ENCODE measurements around the gene COX17. TPM values are rescaled to one million over a fixed set of nuclear protein-coding genes. Genes with fewer than 3 reads are reported as not detected.

Gene COX17
- total RNA-seq, 1 donor from 2014 or later = 27.5 TPM

DNA sequence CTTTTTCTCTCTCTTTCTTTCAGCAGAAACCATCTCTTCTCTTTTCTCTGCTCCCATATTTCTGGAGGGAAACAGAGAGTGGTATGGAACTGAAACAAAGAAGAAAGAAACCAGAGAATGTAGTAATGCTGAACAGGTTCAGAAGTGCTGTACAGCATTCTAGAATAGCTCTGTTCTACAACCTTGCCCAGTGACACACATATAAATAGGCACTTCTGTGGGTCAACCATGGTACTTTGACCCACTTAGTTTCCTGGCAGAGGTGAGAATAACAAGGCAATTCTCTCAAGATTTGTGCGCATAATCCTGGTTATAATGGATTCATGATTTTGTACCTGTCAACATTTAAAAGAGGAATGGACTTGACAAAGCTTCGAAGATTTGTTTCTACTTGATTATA is 37.9 kb upstream of the COX17 start:
- H3K27ac Mint-ChIP-seq (ENCODE audit: unreplicated experiment) = no peak overlapping the region
- no peaks in the 10 kb centered on the region for H3K27me3 Mint-ChIP-seq (ENCODE audit: low read depth)
- TF ChIP-seq, protein P1, sequence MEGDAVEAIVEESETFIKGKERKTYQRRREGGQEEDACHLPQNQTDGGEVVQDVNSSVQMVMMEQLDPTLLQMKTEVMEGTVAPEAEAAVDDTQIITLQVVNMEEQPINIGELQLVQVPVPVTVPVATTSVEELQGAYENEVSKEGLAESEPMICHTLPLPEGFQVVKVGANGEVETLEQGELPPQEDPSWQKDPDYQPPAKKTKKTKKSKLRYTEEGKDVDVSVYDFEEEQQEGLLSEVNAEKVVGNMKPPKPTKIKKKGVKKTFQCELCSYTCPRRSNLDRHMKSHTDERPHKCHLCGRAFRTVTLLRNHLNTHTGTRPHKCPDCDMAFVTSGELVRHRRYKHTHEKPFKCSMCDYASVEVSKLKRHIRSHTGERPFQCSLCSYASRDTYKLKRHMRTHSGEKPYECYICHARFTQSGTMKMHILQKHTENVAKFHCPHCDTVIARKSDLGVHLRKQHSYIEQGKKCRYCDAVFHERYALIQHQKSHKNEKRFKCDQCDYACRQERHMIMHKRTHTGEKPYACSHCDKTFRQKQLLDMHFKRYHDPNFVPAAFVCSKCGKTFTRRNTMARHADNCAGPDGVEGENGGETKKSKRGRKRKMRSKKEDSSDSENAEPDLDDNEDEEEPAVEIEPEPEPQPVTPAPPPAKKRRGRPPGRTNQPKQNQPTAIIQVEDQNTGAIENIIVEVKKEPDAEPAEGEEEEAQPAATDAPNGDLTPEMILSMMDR (conservative IDR thresholded peaks at IDR 0.05) = no peak
- no peaks in the 10 kb centered on the region for H3K4me1 Mint-ChIP-seq
- H3K4me3 Mint-ChIP-seq = no peak overlapping the region
- H3K36me3 Mint-ChIP-seq (ENCODE audit: low read depth) = no peaks in the 10 kb centered on the region
- no peaks in the 10 kb centered on the region for H3K9me3 Mint-ChIP-seq
- DNase-seq (ENCODE audit: low read depth, low spot score) = no peak

DNA sequence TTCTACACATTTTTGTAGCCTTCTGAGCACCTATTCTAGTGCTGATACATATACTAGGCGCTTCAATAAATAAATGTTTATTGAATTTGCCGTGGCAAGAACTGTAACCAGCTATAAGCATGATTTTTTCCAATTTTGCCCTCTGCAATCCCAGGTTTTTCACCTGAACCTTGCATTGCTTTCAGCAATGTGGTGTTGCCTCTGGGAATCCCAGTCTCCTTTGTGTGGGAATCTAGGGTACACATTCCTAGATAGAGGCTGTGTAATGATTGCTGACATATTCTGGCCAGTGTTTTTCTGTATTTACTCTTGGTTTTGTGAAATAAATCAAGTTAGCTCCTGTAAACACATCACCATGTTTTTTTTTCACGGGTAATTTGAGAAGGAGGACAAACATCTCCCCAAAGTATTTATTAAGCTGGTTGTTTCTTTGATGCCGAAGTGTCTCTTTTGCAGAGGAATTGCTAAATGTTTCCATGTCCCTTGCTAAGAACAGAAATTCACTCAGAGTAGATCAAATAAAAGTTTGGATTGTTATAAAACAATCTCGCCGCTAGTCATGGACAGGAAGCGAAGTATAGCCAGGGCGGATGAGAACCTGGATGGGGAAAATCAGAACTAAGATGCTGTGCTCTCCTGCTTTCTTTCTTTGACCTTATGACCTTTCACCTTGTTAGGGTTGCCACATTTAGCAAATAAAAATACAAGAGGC is 26.8 kb upstream of the COX17 start:
- H3K9me3 Mint-ChIP-seq = no peaks in the 10 kb centered on the region
- TF ChIP-seq, protein P1 (conservative IDR thresholded peaks at IDR 0.05) = no peak
- no peak for DNase-seq (ENCODE audit: low read depth, low spot score)

DNA sequence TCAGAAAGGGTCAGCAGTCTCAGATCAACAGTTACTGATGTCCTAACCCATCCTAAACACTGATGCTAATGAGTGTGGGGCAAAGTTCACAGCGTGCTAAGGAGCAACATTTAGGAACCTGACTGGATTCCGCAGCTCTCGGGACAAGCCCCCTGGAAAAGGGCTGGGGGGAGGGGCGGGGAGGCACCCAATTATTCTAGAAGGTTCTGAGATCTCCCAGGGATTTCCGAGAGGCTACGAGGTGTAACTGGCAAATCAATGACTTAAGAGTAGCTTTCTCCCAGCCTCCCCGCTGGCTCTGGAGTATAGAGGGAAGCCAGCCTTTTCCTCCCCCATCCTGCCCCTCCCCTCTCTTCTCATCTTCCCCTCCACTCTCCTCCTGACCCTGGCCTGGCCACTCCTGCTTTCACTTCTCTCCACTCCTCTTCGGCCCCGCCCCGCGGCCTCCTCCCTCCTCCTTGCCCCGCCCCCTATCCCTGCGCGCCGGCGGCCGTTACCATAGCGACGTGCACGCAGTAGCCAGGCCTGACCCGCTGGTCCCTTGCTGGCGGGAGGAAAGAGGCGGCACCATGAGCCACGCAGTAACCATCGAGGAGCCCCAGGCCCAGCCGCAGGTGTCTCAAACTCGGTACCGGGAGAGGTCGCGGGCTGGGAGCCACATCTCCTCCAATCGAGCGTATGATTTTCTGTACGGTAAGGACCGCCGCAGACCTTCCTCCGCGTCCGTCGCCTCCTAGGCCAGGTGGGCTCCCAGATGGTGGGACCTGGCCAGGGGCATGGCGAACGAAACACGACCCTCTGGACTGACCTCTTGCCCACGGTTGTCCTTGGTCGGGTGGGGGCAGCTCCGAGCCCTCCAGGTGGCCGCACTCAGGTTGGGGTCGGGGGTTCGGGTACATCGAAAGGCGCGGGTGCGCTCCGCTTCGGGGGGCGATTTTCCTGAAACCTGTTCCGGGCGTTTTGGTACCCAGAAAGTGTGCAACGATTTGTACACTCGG is 25.6 kb upstream of the COX17 start, which contains the start of gene CFAP91:
TSS of gene CFAP91 (plus strand) at position 493 of the 998 bp plus-strand sequence. CDS start at position 570, 77 bp downstream.
- Mint-ChIP-seq H3K27me3 (ENCODE audit: low read depth) (no peaks in the 10 kb centered on the region), H3K9me3 (no peaks in the 10 kb centered on the region), H3K4me3 (peak within 1 kb of the TSS; percentile 81), H3K4me1 (peaks cover 18% of the 10 kb centered on the region), H3K27ac (ENCODE audit: unreplicated experiment) (no peak within 1 kb of the TSS), H3K36me3 (ENCODE audit: low read depth) (no peaks in the 10 kb centered on the region)
- TF ChIP-seq, protein P1 (conservative IDR thresholded peaks at IDR 0.05) = no peak
- peak; percentile 98 for DNase-seq (ENCODE audit: low read depth, low spot score)

More for the DNA sequence above, 26.8 kb upstream of the COX17 start:
- Mint-ChIP-seq H3K4me3 (peak overlapping the region; percentile 81), H3K4me1 (peaks cover 18% of the 10 kb centered on the region), H3K27ac (ENCODE audit: unreplicated experiment) (no peak overlapping the region), H3K36me3 (ENCODE audit: low read depth) (no peaks in the 10 kb centered on the region), H3K27me3 (ENCODE audit: low read depth) (no peaks in the 10 kb centered on the region)

DNA sequence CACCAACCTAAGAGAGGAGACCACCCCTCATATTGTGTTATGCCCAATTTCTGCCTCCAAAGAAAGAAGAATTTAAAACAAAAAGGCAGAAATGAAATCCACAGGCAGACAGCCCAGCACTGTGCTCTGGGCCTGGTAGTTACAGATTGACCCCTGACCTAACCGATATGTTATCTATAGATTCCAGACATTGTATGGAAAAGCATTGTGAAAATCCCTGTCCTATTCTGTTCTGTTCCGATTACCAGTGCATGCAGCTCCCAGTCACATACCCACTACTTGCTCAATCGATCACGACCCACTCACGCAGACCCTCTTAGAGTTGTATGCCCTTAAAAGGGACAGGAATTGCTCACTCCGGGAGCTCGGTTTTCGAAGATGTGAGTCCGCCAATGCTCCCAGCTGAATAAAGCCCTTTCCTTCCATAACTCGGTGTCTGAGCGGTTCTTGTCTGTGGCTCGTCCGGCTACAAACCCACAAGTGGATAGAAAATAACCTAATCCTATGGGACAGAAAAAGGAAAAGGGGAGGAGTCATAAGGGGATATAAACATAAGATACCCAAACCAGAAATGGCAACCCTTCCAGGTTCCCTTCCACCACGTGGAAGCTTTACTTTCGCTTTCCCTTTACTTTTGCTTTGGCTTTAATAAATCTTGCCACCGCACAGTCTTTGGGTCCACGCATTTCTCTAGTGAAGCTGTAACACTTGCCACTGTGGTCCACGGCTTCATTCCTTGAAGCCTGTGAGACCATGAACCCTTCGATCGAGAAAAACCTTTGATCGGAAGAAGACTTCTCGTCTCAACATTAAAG is 23.9 kb upstream of the COX17 start:
- no peaks in the 10 kb centered on the region for H3K9me3 Mint-ChIP-seq

More for the DNA sequence above, 23.9 kb upstream of the COX17 start:
- H3K27me3 Mint-ChIP-seq (ENCODE audit: low read depth) = no peaks in the 10 kb centered on the region
- no peak overlapping the region for H3K4me3 Mint-ChIP-seq
- H3K27ac Mint-ChIP-seq (ENCODE audit: unreplicated experiment) = peak overlapping the region; percentile 72
- TF ChIP-seq, protein P1 (conservative IDR thresholded peaks at IDR 0.05) = no peak
- peaks cover 18% of the 10 kb centered on the region for H3K4me1 Mint-ChIP-seq
- DNase-seq (ENCODE audit: low read depth, low spot score) = no peak
- no peaks in the 10 kb centered on the region for H3K36me3 Mint-ChIP-seq (ENCODE audit: low read depth)
